HG02588 (cell line): ENCODE measurements around the gene NFAM1.

Experiments used
- ATAC-seq: cut with Tn5 transposase; IDR thresholded peaks from one replicate; pipeline ENCODE4 v1.9.1; 2021; ENCODE audit warnings: mild to moderate bottlenecking, moderate library complexity; ENCODE audit not compliant: unreplicated experiment

The NFAM1 gene

GRCh38 chr22:42337356-42337755 is 94.8 kb downstream of the NFAM1 start:
- ATAC-seq = no peak

GRCh38 chr22:42336527-42337227 is 95.5 kb downstream of the NFAM1 start:
- ATAC-seq = no peak

- no peak for ATAC-seq
Observed at GRCh38 chr22:42335839-42336378, 96.3 kb downstream of the NFAM1 start.

GRCh38 chr22:42334875-42335512 is 97.2 kb downstream of the NFAM1 start:
- no peak for ATAC-seq

- no peak for ATAC-seq
Observed at GRCh38 chr22:42333544-42333943, 98.7 kb downstream of the NFAM1 start.

- ATAC-seq = no peak
Observed at GRCh38 chr22:42332089-42332488, 100.1 kb downstream of the NFAM1 start.

GRCh38 chr22:42331014-42331413 is 101.2 kb downstream of the NFAM1 start:
- no peak for ATAC-seq
